Choroid plexus epithelial cell (primary cell): ENCODE measurements around the gene CRADD.

Source experiments
- DNase-seq: peaks from one replicate; pipeline ENCODE4 v3.0.0-alpha.2; 2010; ENCODE audit warnings: low read depth
- H3K4me3 ChIP-seq: 2 replicates; pipeline ENCODE4 v1.5.1; 2011; ENCODE audit warnings: low read depth, mild to moderate bottlenecking, control low read depth, low read length, moderate library complexity
- CTCF ChIP-seq: conservative IDR thresholded peaks from 2 replicates; pipeline ENCODE4 v1.5.1; 2011; ENCODE audit warnings: low read depth, mild to moderate bottlenecking, control low read depth, inconsistent platforms, low read length, moderate library complexity

CRADD gene

GRCh38 chr12:93740751-93741150 lies 63.6 kb downstream of the CRADD start:
- H3K4me3 ChIP-seq = peak overlapping the region; percentile 21
- no peak for TF ChIP-seq CTCF
- peak; percentile 63 for DNase-seq

GRCh38 chr12:93741659-93742109 lies 64.5 kb downstream of the CRADD start:
- TF ChIP-seq CTCF = no peak
- peak overlapping the region; percentile 66 for H3K4me3 ChIP-seq
- DNase-seq = no peak

- peak; percentile 51 for TF ChIP-seq CTCF
- DNase-seq = peak; percentile 68
- H3K4me3 ChIP-seq = peak overlapping the region; percentile 66
Measured at GRCh38 chr12:93742110-93742934, 65.1 kb downstream of the CRADD start.

GRCh38 chr12:93743229-93743998 lies 66.2 kb downstream of the CRADD start:
- no peak overlapping the region for H3K4me3 ChIP-seq
- no peak for TF ChIP-seq CTCF

GRCh38 chr12:93743999-93744689 lies 67.0 kb downstream of the CRADD start:
- TF ChIP-seq CTCF = no peak
- DNase-seq = no peak
- no peak overlapping the region for H3K4me3 ChIP-seq

More at GRCh38 chr12:93743229-93743998, 66.2 kb downstream of the CRADD start:
- DNase-seq = no peak

- DNase-seq = no peak
- no peak for TF ChIP-seq CTCF
- H3K4me3 ChIP-seq = no peak overlapping the region
Measured at GRCh38 chr12:93745286-93745685, 68.1 kb downstream of the CRADD start.
